Stimulated activated memory B cell treated with anti-CD40 and anti-IgM and Interleukin-4, amounts not matched to agents 10 μg/mL and 1 μg/mL and 100 μg/mL, for 72 hours (primary cell): ENCODE measurements around the gene AGBL1.
"Not testable (repeated sequence)": the region's sequence is repeated elsewhere in the genome, so short reads cannot be mapped to it uniquely, and the experiment has no call there.

Experiments used
- ATAC-seq: fragments of 150-1000 bp; cut with Tn5 transposase; 2 replicates; pipeline ENCODE4 v1.10.0; 2021
- H3K27ac Mint-ChIP-seq: one replicate; pipeline ENCODE4 v1.8.0; 2022; ENCODE audit warnings: mild to moderate bottlenecking, mixed read lengths
- H3K27me3 Mint-ChIP-seq: one replicate; pipeline ENCODE4 v1.8.0; 2022; ENCODE audit warnings: mixed read lengths
- H3K36me3 Mint-ChIP-seq: one replicate; pipeline ENCODE4 v1.8.0; 2022; ENCODE audit warnings: mixed read lengths
- H3K4me1 Mint-ChIP-seq: one replicate; pipeline ENCODE4 v1.8.0; 2022; ENCODE audit warnings: mixed read lengths
- H3K4me3 Mint-ChIP-seq: one replicate; pipeline ENCODE4 v1.8.0; 2022; ENCODE audit warnings: mild to moderate bottlenecking, moderate library complexity, mixed read lengths
- H3K9me3 Mint-ChIP-seq: one replicate; pipeline ENCODE4 v1.8.0; 2022; ENCODE audit warnings: mixed read lengths

AGBL1 gene

GRCh38 chr15:87034886-87035285 is 955.2 kb downstream of the AGBL1 start:
- Mint-ChIP-seq H3K27ac (no peak overlapping the region), H3K27me3 (no peaks in the 10 kb centered on the region), H3K9me3 (no peaks in the 10 kb centered on the region), H3K36me3 (no peaks in the 10 kb centered on the region), H3K4me1 (no peaks in the 10 kb centered on the region), H3K4me3 (no peak overlapping the region)
- ATAC-seq: no peak

GRCh38 chr15:87038404-87038803 is 958.7 kb downstream of the AGBL1 start:
- H3K27me3 Mint-ChIP-seq: no peaks in the 10 kb centered on the region
- H3K27ac Mint-ChIP-seq: no peak overlapping the region
- no peak overlapping the region for H3K4me3 Mint-ChIP-seq
- no peaks in the 10 kb centered on the region for H3K9me3 Mint-ChIP-seq
- H3K4me1 Mint-ChIP-seq: no peaks in the 10 kb centered on the region
- ATAC-seq: no peak
- no peaks in the 10 kb centered on the region for H3K36me3 Mint-ChIP-seq

- not testable (repeated sequence) for H3K27ac Mint-ChIP-seq, H3K4me3 Mint-ChIP-seq, ATAC-seq, H3K9me3 Mint-ChIP-seq, H3K4me1 Mint-ChIP-seq, H3K27me3 Mint-ChIP-seq, H3K36me3 Mint-ChIP-seq
Measured at GRCh38 chr15:87042619-87043018, 962.9 kb downstream of the AGBL1 start.

GRCh38 chr15:87045746-87046145 is 966.1 kb downstream of the AGBL1 start:
- no peaks in the 10 kb centered on the region for H3K9me3 Mint-ChIP-seq
- no peak overlapping the region for H3K4me3 Mint-ChIP-seq
- no peaks in the 10 kb centered on the region for H3K4me1 Mint-ChIP-seq
- H3K36me3 Mint-ChIP-seq: no peaks in the 10 kb centered on the region
- ATAC-seq: no peak
- H3K27me3 Mint-ChIP-seq: no peaks in the 10 kb centered on the region
- H3K27ac Mint-ChIP-seq: no peak overlapping the region

GRCh38 chr15:87047203-87047965 is 967.7 kb downstream of the AGBL1 start:
- no peak for ATAC-seq
- Mint-ChIP-seq H3K4me3 (no peak overlapping the region), H3K27me3 (no peaks in the 10 kb centered on the region), H3K36me3 (no peaks in the 10 kb centered on the region), H3K4me1 (no peaks in the 10 kb centered on the region), H3K9me3 (no peaks in the 10 kb centered on the region), H3K27ac (no peak overlapping the region)
